Neural cell (in vitro differentiated cells): ENCODE measurements around the gene PCDH15.

Experiments
- CTCF ChIP-seq: fragments of 450-650 bp; IDR thresholded peaks from 2 replicates; pipeline ENCODE4 v1.5.1; 2014; ENCODE audit warnings: antibody characterized with exemption, mild to moderate bottlenecking, moderate library complexity; ENCODE audit not compliant: poor library complexity, severe bottlenecking
- EP300 ChIP-seq: fragments of 450-650 bp; conservative IDR thresholded peaks from 2 replicates; pipeline ENCODE4 v1.6.1; 2014; ENCODE audit warnings: antibody characterized with exemption, mild to moderate bottlenecking, moderate library complexity; ENCODE audit not compliant: poor library complexity, severe bottlenecking
- EZH2 ChIP-seq: fragments of 200-600, 300-800 bp; shearing (Covaris generic), sonication (generic); IDR thresholded peaks from 2 replicates; pipeline ENCODE4 v1.6.1; 2014; ENCODE audit warnings: antibody characterized with exemption, low read length, borderline replicate concordance, mild to moderate bottlenecking; ENCODE audit not compliant: insufficient read depth, poor library complexity, severe bottlenecking
- MXI1 ChIP-seq: fragments of 450-650 bp; conservative IDR thresholded peaks from 2 replicates; pipeline ENCODE4 v1.6.1; 2014; ENCODE audit warnings: antibody characterized with exemption, mild to moderate bottlenecking; ENCODE audit not compliant: poor library complexity, severe bottlenecking
- POLR2AphosphoS5 ChIP-seq: IDR thresholded peaks from 2 replicates; pipeline ENCODE4 v1.6.1; 2012
- TAF1 ChIP-seq: IDR thresholded peaks from 2 replicates; pipeline ENCODE4 v1.6.1; 2012; ENCODE audit warnings: low read depth

DNA sequence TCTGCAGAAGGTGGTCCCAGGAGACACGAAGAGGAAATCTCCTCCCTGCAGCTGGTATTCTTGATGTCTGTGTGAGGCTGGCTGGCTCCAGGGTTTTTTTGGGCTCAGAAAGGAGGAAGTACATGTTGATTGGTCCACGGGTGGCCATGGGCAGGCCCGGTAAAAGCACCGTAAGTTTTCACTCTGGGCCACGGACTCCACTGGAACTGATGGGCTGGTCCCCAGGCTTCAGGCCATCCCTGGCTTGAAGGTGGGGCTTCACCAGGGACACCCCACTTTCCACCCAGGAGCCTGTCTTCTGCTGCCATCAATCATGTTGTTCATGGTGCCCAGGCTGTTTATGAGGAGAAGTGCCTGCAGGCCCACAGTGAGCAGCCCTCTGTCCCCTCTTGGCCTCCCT, 736.8 kb downstream of the PCDH15 start:
- TF ChIP-seq TAF1 (no peak), CTCF (no peak), MXI1 (no peak), EZH2 (no peak), POLR2AphosphoS5 (no peak), EP300 (no peak)
